RPMI8226 (cell line): Measurements from ENCODE around the gene SDF4.
"Not testable (repeated sequence)": the region's sequence is repeated elsewhere in the genome, so short reads cannot be mapped to it uniquely, and the experiment has no call there.

Experiments used
- DNase-seq: peaks from one replicate; pipeline ENCODE4 v3.0.0-alpha.2; 2015

The SDF4 gene

DNA sequence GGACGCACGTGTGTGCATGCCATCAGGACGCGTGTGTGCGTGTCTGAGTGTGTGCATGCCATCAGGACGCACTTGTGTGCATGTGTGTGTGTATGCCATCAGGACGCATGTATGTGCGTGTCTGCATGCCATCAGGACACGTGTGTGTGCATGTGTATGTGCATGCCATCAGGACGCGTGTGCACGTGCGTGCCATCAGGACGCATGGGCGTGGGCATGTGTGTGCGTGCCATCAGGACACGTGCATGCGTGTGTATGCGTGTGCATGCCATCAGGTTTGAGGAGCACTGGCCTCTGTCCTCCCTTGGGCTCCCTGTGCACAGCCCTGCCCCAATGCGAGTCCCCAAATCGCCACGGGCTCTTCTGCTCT is 27.3 kb upstream of the SDF4 start:
- DNase-seq, result no peak

DNA sequence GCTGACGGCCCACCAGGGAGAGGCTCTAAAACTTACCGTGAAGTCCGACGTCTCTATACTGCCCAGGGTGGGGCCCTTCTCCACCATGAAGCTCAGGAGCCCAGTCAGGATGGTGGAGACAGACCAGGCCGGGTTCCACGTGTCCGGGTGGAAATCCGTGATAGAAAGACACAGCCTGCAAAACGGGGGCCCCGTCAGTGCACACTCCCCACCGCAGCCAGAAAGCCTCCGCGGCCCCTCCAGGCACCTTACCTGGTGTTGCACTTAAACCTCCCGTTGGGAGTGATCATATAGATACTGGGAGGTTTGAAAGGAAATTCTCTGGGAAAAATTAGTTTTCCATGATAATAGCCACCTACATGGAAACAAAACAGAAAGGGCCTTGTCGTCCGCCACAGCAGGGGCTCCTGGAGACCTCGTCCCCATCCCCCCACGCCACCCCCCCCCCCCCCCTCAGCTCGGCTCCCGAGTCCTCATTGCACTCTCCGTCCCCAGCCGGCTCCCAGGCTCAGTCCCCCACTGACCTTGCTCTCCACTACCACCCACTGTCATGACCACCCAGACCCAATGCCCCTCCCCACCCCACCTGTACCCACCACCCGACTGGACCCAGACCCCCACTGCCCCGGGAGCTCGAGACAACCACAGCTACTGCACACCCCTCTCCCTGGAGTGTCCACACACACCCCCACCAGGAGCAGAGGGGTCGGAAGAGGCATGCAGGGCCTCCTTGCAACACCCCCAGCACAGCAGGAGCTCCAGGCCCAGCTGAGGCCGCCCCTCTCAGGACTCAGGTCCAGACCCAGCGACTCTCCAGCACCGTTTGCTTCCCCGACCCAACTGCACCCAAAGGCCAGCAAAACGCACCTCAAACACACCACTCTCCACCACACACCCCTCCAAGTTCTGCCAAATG is 25.4 kb upstream of the SDF4 start:
- no peak for DNase-seq

DNA sequence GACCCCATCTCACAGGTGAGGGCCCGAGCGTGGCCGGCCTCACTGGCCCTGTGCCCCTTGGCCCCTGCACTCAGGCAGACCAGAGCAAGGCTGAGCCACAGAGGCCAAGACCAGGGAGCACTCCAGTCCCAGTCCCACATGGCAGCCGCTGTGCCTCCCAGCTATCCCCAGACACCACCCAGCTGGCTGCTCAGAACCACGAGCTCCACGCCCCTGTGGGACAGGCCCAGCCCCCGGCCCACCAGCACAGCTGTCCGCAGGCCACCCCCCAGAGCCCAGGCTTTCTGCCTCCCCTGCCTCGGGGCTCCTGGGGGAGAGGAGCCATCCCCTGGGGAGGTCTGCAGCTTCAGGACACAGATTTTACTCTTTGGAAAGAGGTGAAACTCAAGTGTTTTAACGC is 23.8 kb upstream of the SDF4 start:
- DNase-seq, result no peak

DNA sequence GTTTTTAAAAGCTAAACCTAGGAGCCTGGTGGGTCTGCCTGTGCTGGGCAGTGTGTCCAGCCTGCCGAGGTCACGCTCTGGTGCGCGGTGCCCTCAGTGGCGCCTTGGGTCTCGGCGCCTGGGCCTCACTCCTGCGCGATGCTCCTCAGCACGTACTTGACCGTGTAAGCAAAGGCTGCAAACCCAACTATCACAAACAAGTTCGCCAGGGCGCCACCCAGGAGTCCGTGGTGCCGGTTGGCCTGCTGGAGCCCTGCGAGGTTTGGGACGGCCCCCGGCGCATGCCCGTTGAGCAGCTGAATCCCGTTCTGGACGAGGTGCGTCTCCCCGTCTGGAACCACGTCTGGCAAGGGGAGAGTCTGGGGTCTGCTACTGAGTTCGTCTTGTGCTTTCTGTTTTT is 23.3 kb upstream of the SDF4 start:
- DNase-seq, result no peak

DNA sequence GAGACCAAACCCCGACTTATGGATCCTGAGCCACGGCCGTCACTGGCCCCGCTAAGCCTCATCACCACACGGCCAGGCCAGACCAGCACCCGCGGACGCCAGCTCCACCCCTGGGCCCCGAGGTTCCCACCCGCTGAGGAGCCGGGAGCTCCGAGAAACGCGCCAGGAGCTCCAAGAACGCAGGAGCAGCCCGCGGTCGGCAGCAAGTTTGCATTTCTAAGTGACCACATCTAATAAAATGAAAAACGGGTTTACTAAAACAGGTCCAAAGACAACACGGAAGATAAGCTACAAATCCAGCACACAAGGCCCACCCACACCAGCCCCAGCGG is 22.8 kb upstream of the SDF4 start:
- DNase-seq, result no peak

DNA sequence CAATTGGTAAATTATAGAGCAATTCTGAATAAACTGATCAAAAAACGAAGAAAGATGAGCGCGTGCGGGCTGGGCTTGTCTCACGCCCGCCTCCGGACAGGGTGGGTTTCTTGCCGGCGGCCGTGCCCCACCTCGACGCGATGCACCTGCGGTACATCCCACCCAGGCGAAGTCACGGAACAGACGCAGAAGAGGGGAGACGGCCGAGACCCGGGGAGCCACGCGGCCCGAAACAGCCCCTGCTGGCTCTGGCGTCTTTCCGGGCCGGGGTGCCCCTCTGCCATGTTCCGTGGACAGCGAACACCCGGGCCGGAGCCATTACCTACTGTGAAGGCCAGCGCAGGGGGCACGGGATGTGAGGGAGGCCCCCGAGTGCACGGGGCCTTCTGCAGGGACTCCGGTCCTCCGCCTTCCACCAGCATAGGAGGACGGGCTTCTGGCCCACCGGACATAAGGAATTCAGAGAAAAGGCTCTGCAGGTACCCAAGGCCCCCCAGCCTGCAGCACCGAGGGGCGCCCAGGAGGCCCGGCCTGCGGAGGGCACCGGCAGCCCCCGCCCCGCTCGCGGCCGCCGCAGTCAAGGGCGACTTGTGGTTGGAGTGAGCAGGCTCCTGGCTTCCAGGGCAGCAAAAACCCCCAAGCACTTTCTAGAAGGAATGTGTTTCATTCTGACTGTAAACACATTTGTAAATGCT is 22.3 kb upstream of the SDF4 start:
- DNase-seq, result no peak

DNA sequence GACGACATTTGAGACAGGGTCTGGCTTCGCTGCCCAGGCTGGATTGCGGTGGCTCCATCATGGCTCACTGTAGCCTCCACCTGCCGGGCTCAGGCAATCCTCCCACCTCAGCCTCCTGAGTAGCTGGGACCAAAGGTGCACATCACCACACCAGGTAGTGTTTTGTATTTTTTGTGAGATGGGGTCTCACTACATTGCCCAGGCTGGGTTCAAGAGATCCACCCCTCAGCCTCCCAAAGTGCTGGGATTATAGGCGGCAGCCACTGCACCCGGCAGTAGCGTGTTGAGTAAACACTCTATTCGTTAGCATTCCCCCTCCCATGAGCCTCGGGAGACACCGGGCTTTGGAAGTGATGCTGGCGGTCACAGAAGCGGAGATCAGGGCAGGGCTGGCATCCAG is 21.5 kb upstream of the SDF4 start:
- no peak for DNase-seq

DNA sequence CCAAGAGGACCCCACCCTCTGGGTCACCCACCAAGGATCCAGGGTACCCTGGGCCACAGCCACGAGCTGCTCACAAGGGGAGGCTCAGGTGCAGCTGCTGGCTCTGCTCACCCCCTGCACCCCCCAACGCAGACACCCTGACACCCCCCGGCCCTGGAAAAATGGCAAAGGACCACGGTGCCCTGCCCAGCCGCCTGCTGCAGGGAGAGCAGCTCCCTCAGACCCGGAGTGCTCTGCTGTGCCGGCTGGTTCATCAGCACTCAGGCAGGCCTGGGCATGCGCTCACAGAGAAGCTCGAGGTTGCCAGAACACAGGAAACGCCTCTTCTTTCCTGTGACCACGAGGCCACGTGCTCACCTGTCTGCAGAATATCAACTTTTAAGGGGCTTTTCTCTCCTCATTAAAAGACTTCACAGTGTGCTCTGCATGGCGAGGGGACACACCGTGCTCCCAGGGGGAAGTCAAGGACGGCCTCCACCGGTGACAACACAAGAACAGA is 19.0 kb upstream of the SDF4 start:
- no peak for DNase-seq

DNA sequence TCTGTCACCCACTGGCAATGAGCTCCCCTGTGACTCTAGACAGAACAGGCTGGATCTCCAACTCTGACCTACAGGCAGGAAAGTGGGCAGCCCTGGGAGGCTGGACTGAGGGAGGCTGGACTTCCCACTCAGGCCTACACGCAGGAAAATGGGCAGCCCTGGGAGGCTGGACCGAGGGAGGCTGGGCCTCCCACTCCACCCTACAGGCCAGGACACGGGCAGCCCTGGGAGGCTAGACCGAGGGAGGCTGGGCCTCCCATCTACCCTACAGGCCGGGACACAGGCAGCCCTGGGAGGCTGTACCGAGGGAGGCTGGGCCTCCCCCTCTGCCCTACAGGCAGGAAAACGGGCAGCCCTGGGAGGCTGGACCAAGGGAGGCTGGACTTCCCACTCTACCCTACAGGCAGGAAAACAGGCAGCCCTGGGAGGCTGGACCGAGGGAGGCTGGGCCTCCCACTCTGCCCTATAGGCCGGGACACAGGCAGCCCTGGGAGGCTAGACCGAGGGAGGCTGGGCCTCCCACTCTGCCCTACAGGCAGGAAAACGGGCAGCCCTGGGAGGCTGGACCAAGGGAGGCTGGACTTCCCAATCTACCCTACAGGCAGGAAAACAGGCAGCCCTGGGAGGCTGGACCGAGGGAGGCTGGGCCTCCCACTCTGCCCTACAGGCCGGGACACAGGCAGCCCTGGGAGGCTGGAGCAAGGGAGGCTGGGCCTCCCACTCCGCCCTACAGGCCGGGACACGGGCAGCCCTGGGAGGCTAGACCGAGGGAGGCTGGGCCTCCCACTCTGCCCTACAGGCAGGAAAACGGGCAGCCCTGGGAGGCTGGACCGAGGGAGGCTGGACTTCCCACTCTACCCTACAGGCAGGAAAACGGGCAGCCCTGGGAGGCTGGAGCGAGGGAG is 16.5 kb upstream of the SDF4 start:
- DNase-seq, result not testable (repeated sequence)

DNA sequence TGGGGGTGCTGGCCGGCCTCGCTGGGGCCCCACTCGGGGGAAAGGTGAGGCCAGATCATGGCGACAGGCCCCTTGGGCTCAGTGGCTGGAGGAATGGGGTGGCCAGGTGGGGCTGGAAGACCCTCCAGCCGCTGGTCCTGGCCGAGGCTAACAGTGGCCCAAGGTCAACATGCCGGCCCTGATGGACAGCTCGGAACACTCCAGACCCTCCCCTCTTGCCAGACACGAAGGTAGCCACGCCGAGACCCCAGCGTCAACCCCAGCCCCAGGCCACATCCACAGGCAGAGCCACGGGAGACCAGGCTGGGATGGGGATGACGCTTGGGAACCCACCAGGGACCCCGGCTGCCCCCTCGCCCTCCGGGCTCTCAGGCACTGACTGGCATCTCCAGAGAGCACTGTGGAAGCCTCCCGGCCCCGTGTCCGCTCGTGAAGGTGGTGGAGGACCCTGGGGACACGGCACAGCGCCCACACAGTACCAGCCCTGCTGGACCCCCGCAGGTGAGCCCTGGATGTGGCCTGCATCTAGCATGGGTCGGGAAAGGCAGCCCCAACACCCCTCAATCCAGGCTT is 15.6 kb upstream of the SDF4 start:
- no peak for DNase-seq

DNA sequence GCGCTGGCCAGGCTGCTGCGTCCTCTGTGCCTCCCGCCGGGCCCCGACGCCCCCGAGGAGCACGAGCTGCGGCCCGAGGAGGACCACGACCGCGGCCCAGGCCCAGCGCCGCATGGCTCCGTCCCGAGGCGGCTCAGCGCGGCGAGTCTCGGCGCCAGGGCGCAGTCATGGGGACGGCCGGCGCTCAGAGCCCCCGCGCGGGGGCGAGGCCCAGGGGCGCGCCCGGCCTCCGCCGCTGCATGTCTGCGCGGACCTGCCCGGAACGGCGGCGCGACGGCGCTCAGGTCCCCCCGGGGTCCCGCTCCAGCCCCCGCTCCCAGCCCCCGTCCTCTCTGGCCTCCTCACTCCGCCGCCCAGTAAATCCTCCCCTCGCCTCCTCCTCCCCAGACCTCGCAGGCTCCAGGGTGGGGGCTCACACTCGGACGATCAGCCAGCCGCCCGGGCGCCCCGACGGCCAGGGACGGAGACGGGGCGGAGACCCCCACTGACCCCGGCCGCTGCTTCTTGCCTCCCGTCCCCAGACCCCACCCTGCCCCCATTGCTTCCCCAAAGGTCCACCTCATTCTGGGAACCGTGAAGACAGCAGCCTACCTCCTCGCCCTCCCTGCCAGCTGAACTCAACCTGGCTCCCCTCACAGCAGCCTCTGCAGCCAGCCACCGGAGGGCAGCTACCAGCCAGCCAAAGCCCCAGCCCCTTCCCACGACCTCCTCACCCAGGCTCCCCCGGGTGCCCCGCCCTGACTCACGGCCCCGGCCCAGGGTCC is 15.0 kb upstream of the SDF4 start, which contains the start of gene C1QTNF12:
Gene C1QTNF12 (minus strand): TSS at position 146 of the 764 bp plus-strand sequence. CDS start 32 bp downstream, at position 114.
- no peak for DNase-seq

DNA sequence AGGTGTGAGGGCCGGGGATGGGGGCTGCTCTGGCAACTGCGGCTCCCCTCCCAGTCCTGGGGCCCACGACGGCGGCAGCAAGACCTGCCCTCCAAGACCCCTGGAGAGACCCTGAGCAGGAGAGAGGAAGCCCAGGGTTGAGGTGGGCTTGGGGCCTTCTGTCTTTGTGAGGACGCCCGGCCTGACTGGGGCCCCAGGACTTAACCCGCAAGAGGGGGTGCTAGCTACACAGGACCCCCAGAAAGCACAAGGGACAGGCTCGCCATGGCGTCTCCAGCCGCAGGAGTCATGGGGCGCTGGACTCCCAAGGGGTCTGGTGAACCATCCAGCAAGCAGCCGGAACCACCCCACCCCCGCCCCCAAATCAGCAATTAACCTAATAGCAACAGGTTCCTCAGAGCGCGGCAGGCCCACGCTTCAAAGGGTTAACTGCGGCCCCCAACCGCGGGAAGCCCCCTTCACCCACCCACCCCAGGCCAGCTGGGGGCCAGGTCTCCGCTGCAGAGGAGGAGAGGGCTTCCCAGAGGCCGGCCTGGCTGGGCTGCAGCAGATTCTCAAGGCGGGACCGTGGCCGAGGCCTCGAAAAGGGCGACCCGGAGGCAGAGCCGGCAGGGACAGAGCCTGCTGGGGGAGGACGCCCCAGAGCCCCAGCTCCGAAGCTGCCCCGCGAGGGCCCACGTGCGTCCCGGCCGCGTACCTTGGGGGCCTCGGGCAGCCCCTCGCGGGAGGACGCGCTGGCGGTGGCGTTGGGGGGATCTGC is 14.2 kb upstream of the SDF4 start:
- DNase-seq, result no peak

DNA sequence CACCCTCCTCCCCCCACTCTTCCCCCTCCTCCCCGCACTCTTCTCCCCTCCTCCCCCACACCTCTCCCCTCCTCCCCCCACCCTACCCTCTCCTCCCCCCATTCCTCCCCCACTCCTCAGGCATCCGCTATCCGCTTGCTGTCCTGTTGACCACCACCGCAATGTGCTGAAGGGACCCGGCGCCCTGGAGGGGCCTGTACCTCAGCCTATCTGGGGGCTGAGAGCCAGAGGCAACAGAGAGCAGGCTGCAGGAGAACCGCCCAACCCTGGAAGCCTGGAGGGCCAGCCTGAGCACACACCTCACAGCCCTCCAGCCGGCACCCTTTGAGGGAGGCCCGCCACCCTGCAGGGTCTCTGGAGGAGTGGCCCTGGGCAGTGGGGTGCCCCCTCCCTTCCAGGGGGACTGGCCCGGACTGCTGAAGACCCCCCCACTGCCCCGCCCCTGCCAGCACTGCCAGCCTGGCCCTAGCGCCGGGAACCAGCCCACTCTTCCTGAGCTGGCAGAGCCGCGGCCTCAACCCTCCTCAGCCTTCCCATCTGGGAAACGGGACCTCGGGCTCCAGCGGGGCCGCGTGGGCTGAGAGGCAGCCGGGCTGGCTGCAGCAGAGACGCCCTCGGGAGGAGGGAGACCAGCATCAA is 13.5 kb upstream of the SDF4 start:
- no peak for DNase-seq

DNA sequence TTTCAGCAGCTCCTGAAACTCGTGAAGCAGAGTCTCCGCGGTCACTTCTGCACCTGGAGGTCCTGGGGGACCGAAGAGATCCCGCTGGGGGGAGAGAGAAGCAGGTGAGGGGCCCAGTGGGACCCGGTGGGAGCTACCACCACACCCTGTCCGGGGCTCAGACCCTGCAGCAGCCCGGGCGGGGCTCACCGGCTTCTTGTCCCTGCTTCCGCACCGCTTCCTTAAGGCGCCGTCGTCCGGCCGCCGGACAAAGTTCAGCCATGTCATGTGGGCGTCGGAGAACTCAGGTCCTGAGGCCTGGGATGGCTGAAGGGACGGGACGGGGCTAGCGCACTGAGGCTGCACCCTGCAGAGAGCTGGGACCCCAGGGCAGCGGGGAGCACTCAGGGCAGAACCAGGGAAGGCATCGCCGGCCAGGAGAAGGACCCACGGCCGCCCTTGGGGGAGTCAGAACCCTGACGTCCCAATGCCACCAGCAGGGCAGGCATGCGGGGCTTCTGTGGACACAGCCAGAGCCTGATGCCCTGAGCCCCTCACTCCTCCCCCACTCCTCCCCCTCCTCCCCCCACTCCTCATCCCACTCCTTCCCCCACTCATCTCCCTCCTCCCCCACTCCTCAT is 12.5 kb upstream of the SDF4 start:
- DNase-seq, result no peak

DNA sequence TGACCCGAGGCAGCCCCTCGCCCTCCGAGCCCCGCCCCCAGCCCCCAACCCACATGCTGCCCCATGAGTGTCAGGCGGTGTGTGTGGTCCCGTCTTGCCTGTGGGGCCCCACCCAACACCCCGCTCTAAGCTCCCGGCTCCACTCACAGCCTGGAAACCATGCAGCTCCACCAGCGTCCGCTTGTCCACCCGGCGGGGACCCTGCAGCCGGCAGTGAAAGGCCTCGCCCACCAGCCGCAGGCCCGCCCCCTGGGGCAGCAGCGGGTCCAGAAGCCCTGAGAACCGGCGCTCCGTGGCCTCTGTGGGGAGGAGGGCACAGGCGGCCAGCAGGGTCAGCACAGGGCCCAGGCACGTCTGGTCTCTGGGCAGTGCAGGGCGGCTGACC is 12.0 kb upstream of the SDF4 start:
- DNase-seq, result no peak

DNA sequence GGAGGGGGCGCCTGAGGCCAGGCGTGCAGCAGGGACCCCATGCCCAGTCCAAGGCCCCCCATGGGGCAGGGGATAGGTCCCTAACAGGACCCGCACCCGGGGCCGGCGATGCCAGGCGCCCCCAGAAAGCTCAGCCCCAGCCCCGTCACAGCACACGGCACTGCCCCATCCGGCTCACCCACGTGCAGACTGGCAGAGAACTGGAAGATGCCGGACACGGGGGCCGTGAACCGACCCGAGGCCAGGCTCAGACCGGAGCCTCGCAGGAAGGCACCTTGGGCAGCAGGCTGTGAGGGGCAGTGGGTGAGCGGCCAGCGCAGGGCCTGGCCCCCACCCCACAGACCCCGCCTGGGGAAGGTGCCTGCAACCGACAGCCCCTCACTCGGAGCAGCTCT is 11.5 kb upstream of the SDF4 start:
- no peak for DNase-seq

DNA sequence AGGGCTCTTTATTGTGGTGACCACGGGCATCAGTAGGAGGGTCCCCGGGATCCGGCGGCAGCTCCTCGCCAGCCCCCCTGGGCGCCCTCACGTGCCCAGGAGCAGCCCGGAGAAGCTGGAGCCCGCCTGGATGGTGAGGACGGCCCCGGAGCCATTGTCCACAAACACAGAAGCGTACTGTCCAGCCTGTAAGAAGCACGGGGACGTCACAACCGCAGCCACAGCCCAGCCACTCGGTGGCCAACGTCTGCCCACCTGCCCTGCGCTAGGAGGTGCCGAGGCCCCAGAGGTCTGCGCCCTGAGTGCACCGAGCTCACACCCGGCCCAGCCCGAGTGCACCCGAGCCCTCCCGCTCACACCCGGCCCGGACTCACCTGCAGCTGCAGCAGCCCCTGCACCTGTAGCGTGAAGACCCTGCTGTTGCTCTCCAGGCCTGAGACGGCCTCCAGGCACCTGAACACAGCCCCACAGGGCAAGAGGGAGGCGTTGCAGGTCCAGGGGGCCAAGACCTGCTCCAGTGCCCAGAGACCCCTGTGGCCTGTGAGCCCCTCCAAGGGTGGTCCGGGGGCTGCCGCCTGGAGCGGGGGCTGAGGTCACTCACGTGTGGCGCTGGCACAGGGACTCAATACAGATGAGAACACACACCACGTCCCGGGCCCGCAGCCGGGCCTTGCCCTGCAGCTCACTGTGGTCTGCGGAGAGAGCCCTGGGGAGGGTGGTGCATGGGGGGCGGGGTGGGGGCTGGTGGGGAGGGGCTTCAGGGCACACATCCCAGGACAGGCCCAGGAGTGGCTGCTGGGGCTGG is 10.9 kb upstream of the SDF4 start:
- DNase-seq, result no peak

DNA sequence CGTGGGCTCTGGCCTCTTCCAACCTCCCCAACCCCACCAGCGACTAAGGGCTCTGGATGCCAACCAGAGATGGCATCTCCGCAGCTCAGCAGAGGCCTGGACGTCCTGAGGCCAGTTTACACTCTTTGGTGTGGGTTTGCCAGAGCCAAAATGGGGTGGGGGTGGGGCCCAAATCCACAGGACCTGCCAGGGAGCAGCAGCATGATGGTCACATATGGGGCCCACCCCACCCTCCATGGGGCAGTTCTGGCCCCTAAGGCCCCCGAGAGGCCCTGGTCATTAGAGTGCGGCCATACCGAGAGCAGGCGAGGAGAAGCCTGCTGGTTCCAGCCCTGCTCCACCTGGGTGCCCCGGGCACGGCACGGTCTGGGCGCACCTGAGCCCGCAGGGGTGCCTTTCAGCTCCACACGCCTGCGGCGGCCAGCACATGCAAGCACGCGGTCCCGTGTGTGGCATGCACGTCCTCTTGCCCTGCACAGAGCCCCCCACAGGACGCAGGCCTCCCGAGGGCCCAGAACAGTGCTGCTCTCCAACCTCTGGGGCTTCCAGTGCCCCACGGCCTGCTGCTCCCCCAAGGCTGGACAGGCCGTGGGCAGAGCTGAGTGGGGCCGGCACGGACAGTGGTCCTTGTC is 9.9 kb upstream of the SDF4 start:
- DNase-seq, result no peak
